ENCODE results near the gene CFLAR. TPM values are rescaled to one million over a fixed set of nuclear protein-coding genes. Genes with fewer than 3 reads are reported as not detected.
A peak's percentile ranks its signal among the peaks of the same experiment; 100 is the strongest.

Gene CFLAR
- 18.2 to 21.5 TPM (median 19.9 TPM) in 3 replicates for total RNA-seq (2021)
- percentile 62 among the genes with signal in this experiment for Bru-seq, nascent RNA
- long read RNA-seq, experiment 1, full-length matches to known transcripts: 12 of 29 reads
- long read RNA-seq, experiment 1, partial matches to known transcripts: 1 of 29 reads
- long read RNA-seq, experiment 1, other reads (novel, unspliced or antisense): 16 of 29 reads
- long read RNA-seq, experiment 2, partial matches to known transcripts: 3 of 12 reads
- long read RNA-seq, experiment 2, other reads (novel, unspliced or antisense): 6 of 12 reads
- long read RNA-seq, experiment 3, full-length matches to known transcripts: 11 of 21 reads
- long read RNA-seq, experiment 3, partial matches to known transcripts: 0 of 21 reads
- long read RNA-seq, experiment 3, other reads (novel, unspliced or antisense): 10 of 21 reads

DNA sequence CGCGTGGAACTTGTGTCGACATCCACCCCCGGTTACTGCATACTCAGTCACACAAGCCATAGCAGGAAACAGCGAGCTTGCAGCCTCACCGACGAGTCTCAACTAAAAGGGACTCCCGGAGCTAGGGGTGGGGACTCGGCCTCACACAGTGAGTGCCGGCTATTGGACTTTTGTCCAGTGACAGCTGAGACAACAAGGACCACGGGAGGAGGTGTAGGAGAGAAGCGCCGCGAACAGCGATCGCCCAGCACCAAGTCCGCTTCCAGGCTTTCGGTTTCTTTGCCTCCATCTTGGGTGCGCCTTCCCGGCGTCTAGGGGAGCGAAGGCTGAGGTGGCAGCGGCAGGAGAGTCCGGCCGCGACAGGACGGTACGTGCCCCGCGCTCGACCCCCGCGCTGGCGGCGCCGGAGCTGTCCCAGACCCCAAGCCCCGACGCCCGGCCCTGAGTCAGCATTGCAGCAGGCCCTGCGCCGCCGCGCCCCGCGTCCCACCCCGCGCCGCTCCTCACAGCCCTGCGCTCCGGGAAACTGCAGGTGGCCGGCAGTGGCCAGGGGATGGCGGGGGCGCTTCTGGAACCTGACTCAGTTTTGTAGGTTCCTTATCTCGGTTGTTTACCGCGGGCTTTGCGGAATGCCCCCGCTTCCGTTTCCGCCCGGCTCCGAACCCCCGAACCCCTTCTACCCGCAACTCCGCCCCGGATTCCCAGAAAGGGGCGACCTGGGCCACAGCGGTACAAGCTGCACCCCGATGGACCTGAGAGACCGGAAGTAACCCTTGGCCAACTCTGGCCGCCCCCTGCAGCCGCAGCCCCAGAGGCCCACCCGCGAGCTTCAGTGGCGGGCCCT, at the start of gene CFLAR:
Gene CFLAR, plus strand, starts transcription at position 50 of the 844 bp plus-strand sequence. CDS start 13,702 bp downstream, outside the sequence.
- Mint-ChIP-seq H3K4me3 (peak within 1 kb of the TSS; percentile 88), H3K27ac (peak within 1 kb of the TSS; percentile 93), H3K27me3 (ENCODE audit: low read depth) (peaks cover 4% of the 10 kb centered on the region; the same call in 1 of the 2 replicates), H3K4me1 (peaks cover 43% of the 10 kb centered on the region), H3K36me3 (no peaks in the 10 kb centered on the region), H3K9me3 (no peaks in the 10 kb centered on the region)
- CTCF ChIA-PET: interaction anchor here (1.4 to 2.9 kb wide), 2 partner anchors 47 to 152 kb away, joined by 3 to 16 read pairs; partner anchors contain the start of gene ORC2
- POLR2A ChIA-PET: interaction anchor here (0.8 to 1.1 kb wide), 3 partner anchors 42 to 227 kb away, joined by 3 to 7 read pairs (median 5); partner anchors contain the start of genes NIF3L1, ORC2 and PPIL3
- DNase-seq (ENCODE audit: low spot score): peak; percentile 63
- ATAC-seq: peak; percentile 36
- TF ChIP-seq, protein P1, sequence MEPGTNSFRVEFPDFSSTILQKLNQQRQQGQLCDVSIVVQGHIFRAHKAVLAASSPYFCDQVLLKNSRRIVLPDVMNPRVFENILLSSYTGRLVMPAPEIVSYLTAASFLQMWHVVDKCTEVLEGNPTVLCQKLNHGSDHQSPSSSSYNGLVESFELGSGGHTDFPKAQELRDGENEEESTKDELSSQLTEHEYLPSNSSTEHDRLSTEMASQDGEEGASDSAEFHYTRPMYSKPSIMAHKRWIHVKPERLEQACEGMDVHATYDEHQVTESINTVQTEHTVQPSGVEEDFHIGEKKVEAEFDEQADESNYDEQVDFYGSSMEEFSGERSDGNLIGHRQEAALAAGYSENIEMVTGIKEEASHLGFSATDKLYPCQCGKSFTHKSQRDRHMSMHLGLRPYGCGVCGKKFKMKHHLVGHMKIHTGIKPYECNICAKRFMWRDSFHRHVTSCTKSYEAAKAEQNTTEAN (CRISPR knock-in tag; IDR thresholded peaks at IDR 0.05): no peak
- TF ChIP-seq, protein P2, sequence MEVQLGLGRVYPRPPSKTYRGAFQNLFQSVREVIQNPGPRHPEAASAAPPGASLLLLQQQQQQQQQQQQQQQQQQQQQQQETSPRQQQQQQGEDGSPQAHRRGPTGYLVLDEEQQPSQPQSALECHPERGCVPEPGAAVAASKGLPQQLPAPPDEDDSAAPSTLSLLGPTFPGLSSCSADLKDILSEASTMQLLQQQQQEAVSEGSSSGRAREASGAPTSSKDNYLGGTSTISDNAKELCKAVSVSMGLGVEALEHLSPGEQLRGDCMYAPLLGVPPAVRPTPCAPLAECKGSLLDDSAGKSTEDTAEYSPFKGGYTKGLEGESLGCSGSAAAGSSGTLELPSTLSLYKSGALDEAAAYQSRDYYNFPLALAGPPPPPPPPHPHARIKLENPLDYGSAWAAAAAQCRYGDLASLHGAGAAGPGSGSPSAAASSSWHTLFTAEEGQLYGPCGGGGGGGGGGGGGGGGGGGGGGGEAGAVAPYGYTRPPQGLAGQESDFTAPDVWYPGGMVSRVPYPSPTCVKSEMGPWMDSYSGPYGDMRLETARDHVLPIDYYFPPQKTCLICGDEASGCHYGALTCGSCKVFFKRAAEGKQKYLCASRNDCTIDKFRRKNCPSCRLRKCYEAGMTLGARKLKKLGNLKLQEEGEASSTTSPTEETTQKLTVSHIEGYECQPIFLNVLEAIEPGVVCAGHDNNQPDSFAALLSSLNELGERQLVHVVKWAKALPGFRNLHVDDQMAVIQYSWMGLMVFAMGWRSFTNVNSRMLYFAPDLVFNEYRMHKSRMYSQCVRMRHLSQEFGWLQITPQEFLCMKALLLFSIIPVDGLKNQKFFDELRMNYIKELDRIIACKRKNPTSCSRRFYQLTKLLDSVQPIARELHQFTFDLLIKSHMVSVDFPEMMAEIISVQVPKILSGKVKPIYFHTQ (CRISPR knock-in tag; IDR thresholded peaks at IDR 0.05): no peak
- TF ChIP-seq MXD4 (CRISPR knock-in tag; IDR thresholded peaks at IDR 0.05; ENCODE audit: borderline replicate concordance) (no peak), RELA (CRISPR knock-in tag; IDR thresholded peaks at IDR 0.05; ENCODE audit: borderline replicate concordance) (no peak; the same call in 1 of the 2 replicates), NFYB (CRISPR knock-in tag; conservative IDR thresholded peaks at IDR 0.05; ENCODE audit: low read depth) (no peak), ZNF219 (CRISPR knock-in tag; IDR thresholded peaks at IDR 0.05; ENCODE audit: borderline replicate concordance) (no peak), CREB1 (CRISPR knock-in tag; IDR thresholded peaks at IDR 0.05) (no peak), EMX1 (CRISPR knock-in tag; IDR thresholded peaks at IDR 0.05) (no peak), NR2C2 (CRISPR knock-in tag; IDR thresholded peaks at IDR 0.05) (no peak), GTF2I (CRISPR knock-in tag; conservative IDR thresholded peaks at IDR 0.05) (no peak), TEAD4 (CRISPR knock-in tag; IDR thresholded peaks at IDR 0.05) (no peak)
- TF ChIP-seq, protein P3, sequence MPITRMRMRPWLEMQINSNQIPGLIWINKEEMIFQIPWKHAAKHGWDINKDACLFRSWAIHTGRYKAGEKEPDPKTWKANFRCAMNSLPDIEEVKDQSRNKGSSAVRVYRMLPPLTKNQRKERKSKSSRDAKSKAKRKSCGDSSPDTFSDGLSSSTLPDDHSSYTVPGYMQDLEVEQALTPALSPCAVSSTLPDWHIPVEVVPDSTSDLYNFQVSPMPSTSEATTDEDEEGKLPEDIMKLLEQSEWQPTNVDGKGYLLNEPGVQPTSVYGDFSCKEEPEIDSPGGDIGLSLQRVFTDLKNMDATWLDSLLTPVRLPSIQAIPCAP (CRISPR knock-in tag; IDR thresholded peaks at IDR 0.05): no peak
- TF ChIP-seq, protein P4, sequence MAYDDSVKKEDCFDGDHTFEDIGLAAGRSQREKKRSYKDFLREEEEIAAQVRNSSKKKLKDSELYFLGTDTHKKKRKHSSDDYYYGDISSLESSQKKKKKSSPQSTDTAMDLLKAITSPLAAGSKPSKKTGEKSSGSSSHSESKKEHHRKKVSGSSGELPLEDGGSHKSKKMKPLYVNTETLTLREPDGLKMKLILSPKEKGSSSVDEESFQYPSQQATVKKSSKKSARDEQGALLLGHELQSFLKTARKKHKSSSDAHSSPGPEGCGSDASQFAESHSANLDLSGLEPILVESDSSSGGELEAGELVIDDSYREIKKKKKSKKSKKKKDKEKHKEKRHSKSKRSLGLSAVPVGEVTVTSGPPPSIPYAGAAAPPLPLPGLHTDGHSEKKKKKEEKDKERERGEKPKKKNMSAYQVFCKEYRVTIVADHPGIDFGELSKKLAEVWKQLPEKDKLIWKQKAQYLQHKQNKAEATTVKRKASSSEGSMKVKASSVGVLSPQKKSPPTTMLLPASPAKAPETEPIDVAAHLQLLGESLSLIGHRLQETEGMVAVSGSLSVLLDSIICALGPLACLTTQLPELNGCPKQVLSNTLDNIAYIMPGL (CRISPR knock-in tag; IDR thresholded peaks at IDR 0.05): peak; percentile 68; the same call in 1 of the 2 replicates
- TF ChIP-seq, protein P5, sequence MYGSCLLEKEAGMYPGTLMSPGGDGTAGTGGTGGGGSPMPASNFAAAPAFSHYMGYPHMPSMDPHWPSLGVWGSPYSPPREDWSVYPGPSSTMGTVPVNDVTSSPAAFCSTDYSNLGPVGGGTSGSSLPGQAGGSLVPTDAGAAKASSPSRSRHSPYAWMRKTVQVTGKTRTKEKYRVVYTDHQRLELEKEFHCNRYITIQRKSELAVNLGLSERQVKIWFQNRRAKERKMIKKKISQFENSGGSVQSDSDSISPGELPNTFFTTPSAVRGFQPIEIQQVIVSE (CRISPR knock-in tag; IDR thresholded peaks at IDR 0.05; ENCODE audit: borderline replicate concordance): no peak
- TF ChIP-seq, protein P6, sequence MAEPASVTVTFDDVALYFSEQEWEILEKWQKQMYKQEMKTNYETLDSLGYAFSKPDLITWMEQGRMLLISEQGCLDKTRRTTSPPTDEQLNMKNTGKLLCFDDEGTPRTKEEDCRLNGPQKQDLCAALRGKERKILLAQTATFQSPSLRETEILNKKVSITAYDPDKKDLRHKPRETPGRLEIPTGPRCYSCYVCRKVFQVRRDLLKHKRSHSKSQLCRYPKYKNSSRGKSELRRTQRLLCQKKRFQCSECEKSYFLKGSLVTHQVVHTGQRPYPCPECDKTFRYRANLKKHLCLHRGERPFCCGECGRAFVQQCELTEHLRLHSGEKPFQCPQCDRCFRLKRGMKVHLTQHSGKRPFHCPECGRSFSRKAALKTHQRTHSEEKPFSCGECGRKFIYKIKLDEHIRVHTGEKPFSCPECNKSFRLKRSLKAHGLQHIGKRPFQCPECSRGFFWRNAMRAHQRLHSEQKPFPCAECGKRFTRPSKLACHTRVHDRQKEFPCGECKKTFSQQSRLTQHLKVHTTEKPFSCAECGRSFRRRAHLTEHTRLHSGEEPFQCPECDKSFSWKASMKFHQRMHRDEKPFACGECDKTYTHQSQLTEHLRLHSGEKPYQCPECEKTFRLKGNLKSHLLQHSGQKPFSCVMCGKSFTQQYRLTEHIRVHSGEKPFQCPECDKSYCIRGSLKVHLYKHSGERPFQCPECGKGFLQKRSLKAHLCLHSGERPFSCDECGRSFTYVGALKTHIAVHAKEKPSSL (CRISPR knock-in tag; conservative IDR thresholded peaks at IDR 0.05): no peak
- TF ChIP-seq, protein P7, sequence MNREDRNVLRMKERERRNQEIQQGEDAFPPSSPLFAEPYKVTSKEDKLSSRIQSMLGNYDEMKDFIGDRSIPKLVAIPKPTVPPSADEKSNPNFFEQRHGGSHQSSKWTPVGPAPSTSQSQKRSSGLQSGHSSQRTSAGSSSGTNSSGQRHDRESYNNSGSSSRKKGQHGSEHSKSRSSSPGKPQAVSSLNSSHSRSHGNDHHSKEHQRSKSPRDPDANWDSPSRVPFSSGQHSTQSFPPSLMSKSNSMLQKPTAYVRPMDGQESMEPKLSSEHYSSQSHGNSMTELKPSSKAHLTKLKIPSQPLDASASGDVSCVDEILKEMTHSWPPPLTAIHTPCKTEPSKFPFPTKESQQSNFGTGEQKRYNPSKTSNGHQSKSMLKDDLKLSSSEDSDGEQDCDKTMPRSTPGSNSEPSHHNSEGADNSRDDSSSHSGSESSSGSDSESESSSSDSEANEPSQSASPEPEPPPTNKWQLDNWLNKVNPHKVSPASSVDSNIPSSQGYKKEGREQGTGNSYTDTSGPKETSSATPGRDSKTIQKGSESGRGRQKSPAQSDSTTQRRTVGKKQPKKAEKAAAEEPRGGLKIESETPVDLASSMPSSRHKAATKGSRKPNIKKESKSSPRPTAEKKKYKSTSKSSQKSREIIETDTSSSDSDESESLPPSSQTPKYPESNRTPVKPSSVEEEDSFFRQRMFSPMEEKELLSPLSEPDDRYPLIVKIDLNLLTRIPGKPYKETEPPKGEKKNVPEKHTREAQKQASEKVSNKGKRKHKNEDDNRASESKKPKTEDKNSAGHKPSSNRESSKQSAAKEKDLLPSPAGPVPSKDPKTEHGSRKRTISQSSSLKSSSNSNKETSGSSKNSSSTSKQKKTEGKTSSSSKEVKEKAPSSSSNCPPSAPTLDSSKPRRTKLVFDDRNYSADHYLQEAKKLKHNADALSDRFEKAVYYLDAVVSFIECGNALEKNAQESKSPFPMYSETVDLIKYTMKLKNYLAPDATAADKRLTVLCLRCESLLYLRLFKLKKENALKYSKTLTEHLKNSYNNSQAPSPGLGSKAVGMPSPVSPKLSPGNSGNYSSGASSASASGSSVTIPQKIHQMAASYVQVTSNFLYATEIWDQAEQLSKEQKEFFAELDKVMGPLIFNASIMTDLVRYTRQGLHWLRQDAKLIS (CRISPR knock-in tag; IDR thresholded peaks at IDR 0.05; ENCODE audit: borderline replicate concordance): 0 out of 2 replicates have a peak, but pooled peaks have one; percentile 31
- TF ChIP-seq, protein P8, sequence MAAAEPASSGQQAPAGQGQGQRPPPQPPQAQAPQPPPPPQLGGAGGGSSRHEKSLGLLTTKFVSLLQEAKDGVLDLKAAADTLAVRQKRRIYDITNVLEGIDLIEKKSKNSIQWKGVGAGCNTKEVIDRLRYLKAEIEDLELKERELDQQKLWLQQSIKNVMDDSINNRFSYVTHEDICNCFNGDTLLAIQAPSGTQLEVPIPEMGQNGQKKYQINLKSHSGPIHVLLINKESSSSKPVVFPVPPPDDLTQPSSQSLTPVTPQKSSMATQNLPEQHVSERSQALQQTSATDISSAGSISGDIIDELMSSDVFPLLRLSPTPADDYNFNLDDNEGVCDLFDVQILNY (CRISPR knock-in tag; IDR thresholded peaks at IDR 0.05): peak; percentile 31; the same call in 1 of the 2 replicates

Measured in WTC11 (cell line).